ENCODE data around the gene NBDY. TPM values are rescaled to one million over a fixed set of nuclear protein-coding genes. Genes with fewer than 3 reads are reported as not detected.

The NBDY gene
- total and polyA plus RNA-seq, 7 donors: 5.2 to 15.6 (median 6.7) TPM

DNA sequence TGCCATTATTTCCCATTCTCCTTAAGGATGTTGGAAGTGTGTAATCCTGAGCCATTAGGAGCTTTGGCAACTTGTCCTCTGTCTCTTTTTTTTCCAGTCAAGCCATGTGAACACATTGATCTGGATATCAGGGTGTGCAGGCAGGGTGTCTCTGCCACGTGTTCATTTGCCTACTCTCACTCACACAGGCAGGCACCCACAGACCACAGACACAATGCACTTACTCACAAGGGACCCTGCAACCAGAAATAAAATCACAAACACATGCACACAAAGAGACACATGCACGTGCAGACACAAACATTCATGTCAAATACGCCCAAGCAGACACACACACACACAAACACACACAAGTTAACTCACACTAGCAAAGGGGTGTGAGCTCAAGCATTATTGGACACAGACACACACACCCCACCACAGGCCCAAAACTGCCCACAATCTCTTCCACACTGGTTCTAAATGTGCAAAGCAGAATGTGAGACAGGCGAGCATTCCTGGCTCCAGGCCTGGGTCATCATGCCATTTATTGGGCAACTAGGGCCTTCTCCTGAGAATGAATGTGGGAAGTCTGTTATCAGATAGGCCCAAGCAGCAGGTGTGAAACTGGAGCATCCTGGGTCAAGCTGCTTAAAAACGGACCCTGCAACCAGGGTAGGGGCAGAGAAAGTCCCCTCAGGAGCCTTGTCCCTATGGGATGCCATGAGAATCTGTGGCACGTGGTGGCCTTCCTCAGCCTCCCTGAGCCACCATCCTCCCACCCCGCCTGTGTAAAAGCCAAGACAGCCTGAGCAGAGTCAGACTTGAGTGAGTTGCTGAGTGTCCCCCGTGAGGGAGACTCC, 63.4 kb downstream of the NBDY start:
- WGBS, 3 donors: 42 to 74% (median 59%) methylated on average over 8 of the region's 8 CpGs
- intact Hi-C loops (cut with DNase I): loop anchor here in 1 of 2 donors (10.0 kb wide), 1 partner anchor 1232 kb away; no protein-coding TSS in a partner anchor
- no peak overlapping the region for H3K27ac ChIP-seq

DNA sequence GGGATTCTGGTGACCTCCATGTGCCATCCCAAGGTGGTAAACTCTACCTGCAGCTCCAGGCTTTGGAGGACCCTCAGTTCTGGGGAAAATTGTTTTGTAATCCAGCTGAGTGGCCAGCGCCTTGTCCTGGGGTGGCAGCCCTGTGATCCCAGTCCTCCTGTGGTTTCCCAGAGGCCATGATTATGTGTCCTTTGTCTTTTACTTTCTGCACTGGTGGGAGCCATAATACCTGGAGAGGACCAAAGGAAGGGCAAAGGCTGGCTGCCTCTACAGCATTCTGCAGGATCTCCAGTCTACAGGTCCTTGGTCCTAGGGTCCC, 64.0 kb downstream of the NBDY start:
- ATAC-seq (peak in 1 of 4 donors; percentile 2), DNase-seq (no peak)
- H3K27ac ChIP-seq: no peak overlapping the region
- H3K9me3 ChIP-seq: no peaks in the 10 kb centered on the region
- peaks cover 10% of the 10 kb centered on the region for H3K4me1 ChIP-seq
- H3K4me3 ChIP-seq: no peak overlapping the region
- no peaks in the 10 kb centered on the region for H3K36me3 ChIP-seq (ENCODE audit: insufficient read depth in 1 of 2, low read depth in 1 of 2)
- TF ChIP-seq, protein P1, sequence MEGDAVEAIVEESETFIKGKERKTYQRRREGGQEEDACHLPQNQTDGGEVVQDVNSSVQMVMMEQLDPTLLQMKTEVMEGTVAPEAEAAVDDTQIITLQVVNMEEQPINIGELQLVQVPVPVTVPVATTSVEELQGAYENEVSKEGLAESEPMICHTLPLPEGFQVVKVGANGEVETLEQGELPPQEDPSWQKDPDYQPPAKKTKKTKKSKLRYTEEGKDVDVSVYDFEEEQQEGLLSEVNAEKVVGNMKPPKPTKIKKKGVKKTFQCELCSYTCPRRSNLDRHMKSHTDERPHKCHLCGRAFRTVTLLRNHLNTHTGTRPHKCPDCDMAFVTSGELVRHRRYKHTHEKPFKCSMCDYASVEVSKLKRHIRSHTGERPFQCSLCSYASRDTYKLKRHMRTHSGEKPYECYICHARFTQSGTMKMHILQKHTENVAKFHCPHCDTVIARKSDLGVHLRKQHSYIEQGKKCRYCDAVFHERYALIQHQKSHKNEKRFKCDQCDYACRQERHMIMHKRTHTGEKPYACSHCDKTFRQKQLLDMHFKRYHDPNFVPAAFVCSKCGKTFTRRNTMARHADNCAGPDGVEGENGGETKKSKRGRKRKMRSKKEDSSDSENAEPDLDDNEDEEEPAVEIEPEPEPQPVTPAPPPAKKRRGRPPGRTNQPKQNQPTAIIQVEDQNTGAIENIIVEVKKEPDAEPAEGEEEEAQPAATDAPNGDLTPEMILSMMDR (IDR thresholded peaks at IDR 0.05): no peak
- 93 to 100% (median 94%) methylated on average over 1 of the region's 1 CpG for WGBS, 3 donors
- intact Hi-C loops (cut with DNase I): loop anchor here in 1 of 2 donors (10.0 kb wide), 1 partner anchor 1232 kb away; no protein-coding TSS in a partner anchor
- H3K27me3 ChIP-seq (ENCODE audit: insufficient read depth in 3 of 3, low read length in 2 of 3): no peaks in the 10 kb centered on the region

More for the DNA sequence above, 63.4 kb downstream of the NBDY start:
- Histone ChIP-seq H3K4me1 (peaks cover 4% of the 10 kb centered on the region), H3K4me3 (no peak overlapping the region), H3K27me3 (ENCODE audit: insufficient read depth in 3 of 3, low read length in 2 of 3) (no peaks in the 10 kb centered on the region), H3K36me3 (ENCODE audit: insufficient read depth in 1 of 2, low read depth in 1 of 2) (no peaks in the 10 kb centered on the region), H3K9me3 (no peaks in the 10 kb centered on the region)
- ATAC-seq (peak in 2 of 4 donors; percentile 15 to 18), DNase-seq (no peak)
- TF ChIP-seq, protein P1 (IDR thresholded peaks at IDR 0.05): no peak

DNA sequence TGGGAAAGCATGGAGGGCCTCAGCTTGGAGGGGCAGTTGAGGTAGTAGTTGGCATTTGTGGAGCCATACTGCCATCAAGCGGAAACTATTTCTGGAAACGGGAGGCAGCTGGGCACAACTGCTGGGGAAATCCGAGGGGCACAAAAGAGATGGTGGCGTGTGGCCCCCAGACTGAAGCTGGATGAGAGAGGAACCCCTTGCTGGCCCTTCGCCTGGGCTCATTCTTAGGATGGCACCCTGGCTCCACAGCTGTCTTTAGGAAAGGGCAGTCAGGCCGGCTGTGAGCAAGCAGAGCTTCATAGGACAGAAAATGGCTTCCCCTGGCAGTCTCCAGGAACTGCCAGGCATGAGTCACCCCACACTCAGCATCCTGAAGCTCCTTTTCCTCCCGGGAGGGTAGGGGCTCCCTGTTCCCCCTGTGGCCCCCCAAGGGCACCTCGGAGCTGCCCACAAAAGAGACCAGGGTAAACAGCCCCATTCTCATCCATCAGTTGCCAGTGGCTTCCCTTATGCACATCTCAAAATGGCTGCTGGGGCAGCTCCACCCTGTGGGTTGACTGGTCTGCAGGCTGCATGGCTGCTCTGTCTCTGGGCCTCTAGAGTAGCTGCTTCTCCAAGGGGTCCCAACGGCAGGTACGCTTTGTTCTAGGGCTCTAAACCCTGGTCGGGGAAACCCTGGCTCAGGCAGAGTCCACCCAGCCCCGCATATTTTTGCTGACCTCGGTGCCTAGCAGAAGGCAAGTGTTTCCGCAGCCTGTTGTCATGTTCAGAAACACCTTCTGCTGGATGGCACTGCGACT, 64.7 kb downstream of the NBDY start:
- Histone ChIP-seq H3K4me3 (peak overlapping the region; percentile 55), H3K27ac (peak overlapping the region; percentile 70), H3K27me3 (ENCODE audit: insufficient read depth in 3 of 3, low read length in 2 of 3) (no peaks in the 10 kb centered on the region), H3K9me3 (no peaks in the 10 kb centered on the region), H3K36me3 (ENCODE audit: insufficient read depth in 1 of 2, low read depth in 1 of 2) (no peaks in the 10 kb centered on the region), H3K4me1 (peaks cover 15% of the 10 kb centered on the region)
- WGBS, 3 donors: 50 to 79% (median 68%) methylated on average over 13 to 15 of the region's 15 CpGs
- intact Hi-C loops (cut with DNase I): loop anchor here in 1 of 2 donors (10.0 kb wide), 1 partner anchor 1231 kb away; no protein-coding TSS in a partner anchor
- ATAC-seq: peak; percentile 50 to 77 (median 64)
- DNase-seq: peak in 1 of 2 donors; percentile 61
- TF ChIP-seq, protein P1 (IDR thresholded peaks at IDR 0.05): peak; percentile 51

DNA sequence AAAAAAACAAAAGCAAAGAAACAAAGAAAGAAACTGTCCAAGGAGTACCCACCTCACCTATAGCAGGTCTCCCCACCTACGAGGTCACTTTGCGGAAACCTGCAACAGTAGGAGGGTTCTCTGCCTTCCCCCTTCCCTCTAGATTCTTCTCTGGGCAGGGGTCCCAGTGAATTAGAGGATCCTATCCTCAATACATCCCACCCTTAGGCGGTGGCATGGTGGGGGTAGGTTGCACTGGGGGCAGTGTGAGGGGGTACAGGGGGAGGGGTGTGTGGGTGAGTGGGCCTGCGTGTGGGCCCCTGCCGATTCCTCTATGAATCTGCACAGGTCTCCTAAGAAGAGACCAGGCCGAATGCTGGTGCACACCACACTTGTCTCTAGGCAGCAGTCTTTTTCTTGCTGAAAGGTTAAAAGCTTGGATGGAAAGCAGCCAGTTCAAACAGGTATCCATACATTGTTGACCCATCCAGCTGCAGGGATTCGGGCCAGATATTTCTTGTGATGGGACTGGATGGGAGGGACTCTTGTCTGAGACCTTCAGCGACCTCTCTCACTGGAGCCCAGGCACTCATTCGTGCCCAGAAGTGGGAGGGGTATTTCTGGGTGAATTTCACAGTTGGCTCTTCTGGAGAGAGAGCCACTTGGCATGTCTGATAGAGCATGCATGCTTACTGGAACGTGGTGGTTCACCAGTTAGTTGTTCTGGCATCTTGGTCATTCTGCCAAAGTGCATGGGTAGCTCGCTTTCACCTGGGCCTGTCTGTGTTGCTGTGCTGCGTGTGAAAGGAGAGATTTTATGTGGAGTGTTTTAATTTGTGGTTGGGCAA, 65.6 kb downstream of the NBDY start:
- 63 to 82% (median 66%) methylated on average over 10 to 12 of the region's 12 CpGs for WGBS, 3 donors
- no peak overlapping the region for H3K27ac ChIP-seq
- H3K36me3 ChIP-seq (ENCODE audit: insufficient read depth in 1 of 2, low read depth in 1 of 2): no peaks in the 10 kb centered on the region
- H3K27me3 ChIP-seq (ENCODE audit: insufficient read depth in 3 of 3, low read length in 2 of 3): no peaks in the 10 kb centered on the region
- no peaks in the 10 kb centered on the region for H3K9me3 ChIP-seq
- DNase-seq (no peak), ATAC-seq (no peak)
- no peak overlapping the region for H3K4me3 ChIP-seq
- intact Hi-C loops (cut with DNase I): loop anchor here in 1 of 2 donors (5.0 to 10.0 kb wide), 2 partner anchors 37 to 1230 kb away; no protein-coding TSS in a partner anchor
- TF ChIP-seq, protein P1 (IDR thresholded peaks at IDR 0.05): no peak
- peaks cover 23% of the 10 kb centered on the region for H3K4me1 ChIP-seq
